Effector CD8-positive, alpha-beta T cell (primary cell): Measurements from ENCODE around the gene CDH8.

Source experiments
- DNase-seq: peaks from one replicate; lab custom pipeline; 2025; lab: John Stamatoyannopoulos, UW

Gene CDH8

GRCh38 chr16:61645561-61645960, 390.7 kb downstream of the CDH8 start:
- no peak for DNase-seq

GRCh38 chr16:61644736-61645135, 391.5 kb downstream of the CDH8 start:
- no peak for DNase-seq

GRCh38 chr16:61617219-61617783, 418.9 kb downstream of the CDH8 start:
- no peak for DNase-seq

- DNase-seq: no peak
These were observed 420.1 kb downstream of the CDH8 start for GRCh38 chr16:61616088-61616487.

GRCh38 chr16:61611847-61612491, 424.3 kb downstream of the CDH8 start:
- DNase-seq: no peak

GRCh38 chr16:61606581-61606980, 429.7 kb downstream of the CDH8 start:
- DNase-seq: no peak
